ENCODE data around the gene C5orf58.

DNA sequence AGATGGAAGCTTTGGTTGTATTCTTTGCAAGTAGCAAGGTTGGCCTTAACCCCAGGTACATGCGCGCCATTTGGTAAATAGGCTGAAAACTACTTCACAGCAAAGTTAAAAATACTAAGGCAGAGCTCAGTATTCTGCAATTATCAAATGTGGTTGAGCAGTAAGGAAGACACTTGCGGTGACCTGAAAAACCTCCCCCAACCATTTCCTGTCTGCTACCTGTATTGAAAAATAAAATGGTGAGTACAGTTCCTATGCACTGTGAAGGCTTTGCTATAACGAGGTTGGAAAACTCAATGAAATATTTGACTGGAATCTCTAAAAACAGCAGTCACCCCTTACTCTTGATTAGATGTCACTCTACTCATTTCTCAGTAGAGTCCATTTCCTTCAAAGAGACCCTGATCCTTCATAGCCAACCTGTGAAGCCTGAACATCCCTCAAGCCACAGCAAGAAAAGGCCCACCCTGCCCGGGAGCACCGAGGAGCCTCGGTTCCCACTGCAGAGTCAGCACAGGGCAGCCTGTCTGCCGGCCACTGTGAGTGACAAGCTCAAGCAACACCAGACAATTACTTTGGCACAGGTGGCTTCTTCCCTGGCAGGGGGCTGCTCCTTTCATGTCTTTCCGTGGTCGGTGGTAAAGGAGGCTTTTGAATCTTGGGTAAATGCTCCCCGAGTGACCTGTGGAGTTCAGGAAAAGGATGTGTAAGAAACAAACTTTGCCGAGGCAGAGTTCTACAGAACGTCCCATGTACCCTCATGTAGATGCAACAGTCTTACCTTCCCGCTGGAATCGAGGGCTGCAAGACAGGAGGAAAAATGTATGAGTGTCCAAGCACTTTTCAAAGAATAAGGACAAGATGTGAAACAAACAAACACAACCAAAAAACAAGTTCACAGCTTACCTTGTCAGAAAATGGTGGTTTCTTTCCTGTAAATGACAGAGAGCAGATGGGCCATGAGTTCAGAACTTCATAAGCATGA is 29.6 kb downstream of the C5orf58 start:
- no peak for TF ChIP-seq POLR2AphosphoS5 (IDR thresholded peaks at IDR 0.05)
- TF ChIP-seq, protein P1, sequence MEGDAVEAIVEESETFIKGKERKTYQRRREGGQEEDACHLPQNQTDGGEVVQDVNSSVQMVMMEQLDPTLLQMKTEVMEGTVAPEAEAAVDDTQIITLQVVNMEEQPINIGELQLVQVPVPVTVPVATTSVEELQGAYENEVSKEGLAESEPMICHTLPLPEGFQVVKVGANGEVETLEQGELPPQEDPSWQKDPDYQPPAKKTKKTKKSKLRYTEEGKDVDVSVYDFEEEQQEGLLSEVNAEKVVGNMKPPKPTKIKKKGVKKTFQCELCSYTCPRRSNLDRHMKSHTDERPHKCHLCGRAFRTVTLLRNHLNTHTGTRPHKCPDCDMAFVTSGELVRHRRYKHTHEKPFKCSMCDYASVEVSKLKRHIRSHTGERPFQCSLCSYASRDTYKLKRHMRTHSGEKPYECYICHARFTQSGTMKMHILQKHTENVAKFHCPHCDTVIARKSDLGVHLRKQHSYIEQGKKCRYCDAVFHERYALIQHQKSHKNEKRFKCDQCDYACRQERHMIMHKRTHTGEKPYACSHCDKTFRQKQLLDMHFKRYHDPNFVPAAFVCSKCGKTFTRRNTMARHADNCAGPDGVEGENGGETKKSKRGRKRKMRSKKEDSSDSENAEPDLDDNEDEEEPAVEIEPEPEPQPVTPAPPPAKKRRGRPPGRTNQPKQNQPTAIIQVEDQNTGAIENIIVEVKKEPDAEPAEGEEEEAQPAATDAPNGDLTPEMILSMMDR (IDR thresholded peaks at IDR 0.05): no peak
- no peak for TF ChIP-seq POLR2A (IDR thresholded peaks at IDR 0.05)
